GM12873 (cell line): ENCODE measurements around the gene PARP15.

Source experiments
- TF ChIP-seq, protein P1 (sequence below): IDR thresholded peaks from 2 replicates; pipeline ENCODE4 v1.5.1; 2012; ENCODE audit warnings: low read depth, mild to moderate bottlenecking, moderate library complexity, low read length, control low read depth; ENCODE audit not compliant: insufficient read depth; ENCODE audit errors: missing control alignments

Gene PARP15

GRCh38 chr3:122661633-122662032 lies 84.2 kb downstream of the PARP15 start:
- TF ChIP-seq, protein P1, sequence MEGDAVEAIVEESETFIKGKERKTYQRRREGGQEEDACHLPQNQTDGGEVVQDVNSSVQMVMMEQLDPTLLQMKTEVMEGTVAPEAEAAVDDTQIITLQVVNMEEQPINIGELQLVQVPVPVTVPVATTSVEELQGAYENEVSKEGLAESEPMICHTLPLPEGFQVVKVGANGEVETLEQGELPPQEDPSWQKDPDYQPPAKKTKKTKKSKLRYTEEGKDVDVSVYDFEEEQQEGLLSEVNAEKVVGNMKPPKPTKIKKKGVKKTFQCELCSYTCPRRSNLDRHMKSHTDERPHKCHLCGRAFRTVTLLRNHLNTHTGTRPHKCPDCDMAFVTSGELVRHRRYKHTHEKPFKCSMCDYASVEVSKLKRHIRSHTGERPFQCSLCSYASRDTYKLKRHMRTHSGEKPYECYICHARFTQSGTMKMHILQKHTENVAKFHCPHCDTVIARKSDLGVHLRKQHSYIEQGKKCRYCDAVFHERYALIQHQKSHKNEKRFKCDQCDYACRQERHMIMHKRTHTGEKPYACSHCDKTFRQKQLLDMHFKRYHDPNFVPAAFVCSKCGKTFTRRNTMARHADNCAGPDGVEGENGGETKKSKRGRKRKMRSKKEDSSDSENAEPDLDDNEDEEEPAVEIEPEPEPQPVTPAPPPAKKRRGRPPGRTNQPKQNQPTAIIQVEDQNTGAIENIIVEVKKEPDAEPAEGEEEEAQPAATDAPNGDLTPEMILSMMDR: no peak

- TF ChIP-seq, protein P1: no peak
Observed at GRCh38 chr3:122662505-122662904, 85.1 kb downstream of the PARP15 start.

- TF ChIP-seq, protein P1: no peak
Observed at GRCh38 chr3:122665226-122665786, 87.9 kb downstream of the PARP15 start.

DNA sequence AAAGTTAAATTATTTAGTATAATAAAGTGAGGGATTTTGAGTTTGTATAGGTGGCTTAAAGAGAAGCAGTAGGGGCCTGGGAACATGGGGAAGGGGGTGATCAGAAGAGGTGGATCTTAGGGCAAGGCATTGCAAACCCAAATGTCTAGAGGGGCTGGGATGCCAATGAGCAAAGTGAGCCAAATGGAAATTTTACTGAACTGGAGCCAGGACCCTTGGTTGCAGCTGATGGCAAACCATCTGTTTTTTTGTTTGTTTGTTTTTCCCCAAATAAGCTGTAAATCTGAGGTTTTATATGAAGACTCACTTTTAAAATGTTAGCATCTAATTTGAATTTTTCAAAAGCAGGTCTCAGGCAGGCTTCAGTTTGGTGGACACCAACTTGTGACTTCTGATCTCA lies 88.4 kb downstream of the PARP15 start:
- TF ChIP-seq, protein P1: no peak

DNA sequence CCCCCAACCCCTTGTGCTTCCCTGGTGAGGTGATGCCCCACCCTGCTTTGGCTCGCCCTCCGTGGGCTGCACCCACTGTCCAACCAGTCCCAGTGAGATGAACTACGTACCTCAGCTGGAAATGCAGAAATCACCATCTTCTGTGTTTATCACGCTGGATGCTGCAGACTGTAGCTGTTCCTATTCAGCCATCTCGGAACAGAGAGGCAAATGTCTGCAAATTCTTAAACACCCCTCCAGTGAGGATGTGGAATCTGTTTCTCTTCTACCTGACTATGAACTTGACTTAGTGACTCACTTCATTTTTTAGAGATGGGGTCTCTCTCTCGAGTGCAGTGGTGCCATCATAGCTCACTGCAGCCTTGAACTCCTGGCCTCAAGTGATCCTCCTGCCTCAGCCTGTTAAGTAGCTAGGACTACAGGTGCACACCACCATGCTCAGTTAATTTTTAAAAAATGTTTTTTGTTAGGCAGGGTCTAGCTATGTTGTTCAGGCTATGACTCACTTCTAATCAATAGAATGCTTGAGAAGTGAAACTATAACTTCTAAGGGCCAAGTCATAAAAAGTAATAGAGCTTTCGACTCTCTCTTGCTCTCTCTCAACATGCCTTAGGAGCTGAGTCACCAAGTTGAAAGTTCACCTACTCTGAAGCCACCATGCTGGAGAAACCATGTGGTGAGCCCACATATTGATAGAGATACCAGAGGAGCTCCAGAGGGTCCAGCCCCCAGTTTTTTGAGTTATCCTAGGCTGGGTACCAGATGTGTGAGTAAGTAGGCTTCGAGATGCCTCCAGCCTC lies 91.7 kb downstream of the PARP15 start:
- TF ChIP-seq, protein P1: no peak

- TF ChIP-seq, protein P1: no peak
Observed at GRCh38 chr3:122671553-122671952, 94.1 kb downstream of the PARP15 start.

DNA sequence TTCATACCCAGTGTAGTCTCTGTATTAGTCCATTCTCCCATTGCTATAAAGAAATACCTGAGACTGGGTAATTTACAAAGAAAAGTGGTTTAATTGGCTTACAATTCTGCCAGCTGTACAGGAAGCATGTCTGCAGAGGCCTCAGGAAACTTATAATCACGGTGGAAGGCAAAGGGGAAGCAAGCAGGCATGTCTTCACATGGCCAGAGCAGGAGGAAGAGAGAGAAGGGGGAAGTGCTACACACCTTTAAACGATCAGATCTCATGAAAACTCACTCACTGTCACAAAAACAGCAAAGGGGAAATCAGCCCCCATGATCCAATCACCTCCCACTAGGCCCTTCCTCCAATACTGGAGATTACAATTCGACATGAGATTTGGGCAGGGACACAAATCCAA lies 96.9 kb downstream of the PARP15 start:
- TF ChIP-seq, protein P1: no peak
